SK-N-SH (cell line): ENCODE results near the gene PPP1R2C. TPM values are rescaled to one million over a fixed set of nuclear protein-coding genes. Genes with fewer than 3 reads are reported as not detected.

ENCODE experiments used
- CTCF ChIA-PET: fragments of 300-600, 350-600 bp; formaldehyde crosslinking; extraction: SDS; loops from one replicate; lab custom pipeline; 2021; lab: Yijun Ruan, JAX
- POLR2A ChIA-PET: fragments of 350-600 bp; sonication (Branson Sonifier 250); formaldehyde crosslinking; extraction: SDS; loops from one replicate; lab custom pipeline; 2020; ENCODE audit warnings: antibody characterized with exemption, inconsistent platforms; lab: Yijun Ruan, JAX
- DNase-seq: peaks from one replicate; pipeline ENCODE4 v3.0.0; 2012
- H2AFZ ChIP-seq: fragments of 200-600 bp; sonication (generic); 2 replicates; pipeline ENCODE4 v1.8.1; 2016; ENCODE audit warnings: antibody characterized with exemption, mild to moderate bottlenecking, low read depth
- H3F3A ChIP-seq: fragments of 200-600 bp; sonication (generic); replicated peaks from 2 replicates; pipeline ENCODE3; 2016; ENCODE audit warnings: antibody characterized with exemption, mild to moderate bottlenecking; ENCODE audit not compliant: insufficient read depth
- H3K27ac ChIP-seq, 2 experiments: fragments of 200-500 bp in 1 of 2; fragments of 200-600 bp in 1 of 2; sonication (Bioruptor generic) in 1 of 2; sonication (generic), shearing (Covaris generic) in 1 of 2; 2 replicates each; pipeline versions ENCODE4 v1.5.1 to v1.6.1; 2014 to 2016; ENCODE audit warnings: low read depth in 2 of 2, inconsistent platforms in 1 of 2, low read length in 1 of 2, mild to moderate bottlenecking in 1 of 2, mixed read lengths in 1 of 2
- H3K27me3 ChIP-seq: fragments of 200-600 bp; sonication (generic), shearing (Covaris generic); 2 replicates; pipeline ENCODE4 v1.6.1; 2016; ENCODE audit warnings: mixed run types; ENCODE audit not compliant: insufficient read depth
- H3K36me3 ChIP-seq, 2 experiments: fragments of 200-500 bp in 1 of 2; fragments of 200-600 bp in 1 of 2; sonication (Bioruptor generic) in 1 of 2; sonication (generic) in 1 of 2; replicated peaks in 1 of 2; 2 replicates each; pipeline versions ENCODE3 to v1.5.1; 2014 to 2016; ENCODE audit warnings: low read length in 1 of 2, mild to moderate bottlenecking in 1 of 2; ENCODE audit not compliant: insufficient read depth in 2 of 2, control insufficient read depth in 1 of 2
- H3K4me1 ChIP-seq, 2 experiments: fragments of 200-500 bp in 1 of 2; fragments of 200-600 bp in 1 of 2; sonication (Bioruptor generic) in 1 of 2; sonication (generic), shearing (Covaris generic) in 1 of 2; 2 replicates each; pipeline versions ENCODE4 v1.5.1 to v1.6.1; 2014 to 2016; ENCODE audit warnings: low read depth in 1 of 2, low read length in 1 of 2, mixed run types in 1 of 2; ENCODE audit not compliant: insufficient read depth in 2 of 2, control insufficient read depth in 1 of 2
- H3K4me2 ChIP-seq: fragments of 200-600 bp; sonication (generic), shearing (Covaris generic); 2 replicates; pipeline ENCODE4 v1.6.1; 2017; ENCODE audit warnings: mixed run types
- H3K4me3 ChIP-seq, 2 experiments: fragments of 200-500 bp in 1 of 2; fragments of 200-600 bp in 1 of 2; sonication (Bioruptor generic) in 1 of 2; sonication (generic), shearing (Covaris generic) in 1 of 2; 2 replicates each; pipeline versions ENCODE4 v1.5.1 to v1.8.1; 2014 to 2016; ENCODE audit warnings: low read depth in 2 of 2, inconsistent platforms in 1 of 2, low read length in 1 of 2, mild to moderate bottlenecking in 1 of 2, mixed read lengths in 1 of 2, moderate library complexity in 1 of 2
- H3K79me2 ChIP-seq: fragments of 200-600 bp; sonication (generic); 2 replicates; pipeline ENCODE4 v1.8.1; 2017; ENCODE audit warnings: mild to moderate bottlenecking; ENCODE audit not compliant: insufficient read depth
- H3K9ac ChIP-seq: fragments of 200-600 bp; sonication (generic); 2 replicates; pipeline ENCODE4 v1.6.1; 2017; ENCODE audit warnings: mixed run types
- H3K9me2 ChIP-seq: fragments of 200-600 bp; sonication (generic); 2 replicates; pipeline ENCODE4 v1.6.1; 2017; ENCODE audit warnings: mixed run types
- H3K9me3 ChIP-seq: fragments of 200-600 bp; sonication (generic); 2 replicates; pipeline ENCODE4 v1.6.1; 2017; ENCODE audit warnings: mixed run types, mild to moderate bottlenecking, moderate library complexity
- H4K20me1 ChIP-seq: fragments of 200-600 bp; sonication (generic); 2 replicates; pipeline ENCODE4 v1.6.1; 2017; ENCODE audit warnings: mild to moderate bottlenecking, mixed run types; ENCODE audit not compliant: insufficient read depth
- CHD2 ChIP-seq: fragments of 150-350 bp; IDR thresholded peaks from 2 replicates; pipeline ENCODE4 v1.6.1; 2018; ENCODE audit warnings: low read length; ENCODE audit not compliant: partially characterized antibody
- ELF1 ChIP-seq: IDR thresholded peaks from 2 replicates; pipeline ENCODE4 v1.4.0; 2012
- FOSL2 ChIP-seq: IDR thresholded peaks from 2 replicates; pipeline ENCODE4 v1.4.0; 2012; ENCODE audit warnings: low read depth, mild to moderate bottlenecking, moderate library complexity, borderline replicate concordance
- FOXJ3 ChIP-seq: sonication (generic); formaldehyde crosslinking; IDR thresholded peaks from 2 replicates; pipeline ENCODE4 v1.5.1; 2020; ENCODE audit warnings: mild to moderate bottlenecking, missing genetic modification reagents
- GABPA ChIP-seq: IDR thresholded peaks from 2 replicates; pipeline ENCODE4 v1.4.0; 2012; ENCODE audit warnings: low read depth, mild to moderate bottlenecking
- GATA2 ChIP-seq: sonication (generic); formaldehyde crosslinking; IDR thresholded peaks from 2 replicates; pipeline ENCODE4 v1.5.0; 2020; ENCODE audit warnings: mild to moderate bottlenecking, missing genetic modification reagents
- JUND ChIP-seq: IDR thresholded peaks from 2 replicates; pipeline ENCODE4 v1.4.0; 2012
- NRF1 ChIP-seq: IDR thresholded peaks from 2 replicates; pipeline ENCODE4 v1.6.1; 2012; ENCODE audit warnings: low read depth, mild to moderate bottlenecking, low read length
- RAD21 ChIP-seq: IDR thresholded peaks from 2 replicates; pipeline ENCODE4 v1.6.1; 2012; ENCODE audit warnings: mild to moderate bottlenecking, low read length
- RCOR1 ChIP-seq: fragments of 150-350 bp; IDR thresholded peaks from 2 replicates; pipeline ENCODE4 v1.6.1; 2017; ENCODE audit warnings: antibody characterized with exemption, low read length
- RXRA ChIP-seq: IDR thresholded peaks from 2 replicates; pipeline ENCODE4 v1.4.0; 2012; ENCODE audit warnings: low read depth, mild to moderate bottlenecking, borderline replicate concordance
- SMC3 ChIP-seq: IDR thresholded peaks from 2 replicates; pipeline ENCODE4 v1.6.1; 2012; ENCODE audit warnings: low read depth, low read length, improper control_type of control experiment
- TAF1 ChIP-seq: IDR thresholded peaks from 2 replicates; pipeline ENCODE4 v1.6.1; 2012; ENCODE audit warnings: low read depth, mild to moderate bottlenecking, low read length, moderate library complexity, borderline replicate concordance
- TCF12 ChIP-seq: IDR thresholded peaks from 2 replicates; pipeline ENCODE4 v1.4.0; 2012
- TEAD4 ChIP-seq: IDR thresholded peaks from 2 replicates; pipeline ENCODE4 v1.4.0; 2012; ENCODE audit warnings: mild to moderate bottlenecking, borderline replicate concordance; ENCODE audit not compliant: insufficient read depth
- YY1 ChIP-seq: IDR thresholded peaks from 2 replicates; pipeline ENCODE4 v1.4.0; 2012; ENCODE audit warnings: low read depth, mild to moderate bottlenecking
- WGBS: methylation state at CpG from one replicate; pipeline ENCODE4 v1.1.6; 2017; ENCODE audit warnings: low lambda C conversion rate; 5-methylcytosine and 5-hydroxymethylcytosine counted together
- polyA plus RNA-seq, 3 experiments: library from polyadenylated mRNA; depleted of rRNA; stranded (reverse); fragments of >200 nt; gene quantifications; 2 replicates each; pipeline ENCODE4 v1.2.3, GENCODE V29; 2012
- TF ChIP-seq, protein P1 (sequence below): IDR thresholded peaks from 2 replicates; pipeline ENCODE4 v1.4.0; 2012; ENCODE audit warnings: low read depth, borderline replicate concordance
- TF ChIP-seq, protein P2 (sequence below): fragments of 150-350 bp; IDR thresholded peaks from 2 replicates; pipeline ENCODE4 v1.6.1; 2016; ENCODE audit warnings: mild to moderate bottlenecking, low read depth, low read length
- TF ChIP-seq, protein P3 (sequence below): fragments of 200-600 bp; sonication (generic); IDR thresholded peaks from 2 replicates; pipeline ENCODE4 v1.6.1; 2017; ENCODE audit warnings: antibody characterized with exemption, mild to moderate bottlenecking, moderate library complexity
- TF ChIP-seq, protein P4 (sequence below): fragments of 150-350 bp; IDR thresholded peaks from 2 replicates; pipeline ENCODE4 v1.6.1; 2017; ENCODE audit warnings: antibody characterized with exemption, low read length, low read depth, borderline replicate concordance
- TF ChIP-seq, protein P5 (sequence below): IDR thresholded peaks from 2 replicates; pipeline ENCODE4; 2012

The PPP1R2C gene
- polyA plus RNA-seq, 1 of the 3 experiments (the other 2 are of a cell fraction), result not detected

DNA sequence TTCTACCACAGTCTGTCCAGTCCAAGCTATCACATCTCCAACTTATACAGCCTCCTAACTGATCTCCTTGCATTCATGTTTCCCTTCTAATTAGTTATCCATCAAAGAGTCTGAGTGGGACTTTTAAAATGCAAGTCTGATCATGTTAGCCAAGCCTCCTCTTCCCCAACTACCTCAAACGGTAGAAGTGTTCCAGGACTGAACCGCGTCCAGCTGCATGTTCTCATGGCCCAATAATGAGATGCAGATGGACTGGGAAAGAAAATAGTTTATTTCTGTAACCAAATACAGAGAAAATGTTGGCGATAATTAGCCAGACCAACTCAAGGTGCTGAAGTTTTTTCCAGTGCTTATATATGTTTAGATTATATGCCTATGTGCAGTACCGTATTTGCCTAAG is 46.6 kb upstream of the PPP1R2C start:
- Histone ChIP-seq H3K9me3 (no peaks in the 10 kb centered on the region), H3K9me2 (no peaks in the 10 kb centered on the region), H3K4me1 (no peaks in the 10 kb centered on the region), H3K4me2 (no peak overlapping the region), H3K9ac (no peak overlapping the region), H2AFZ (no peak overlapping the region), H3K27ac (no peak overlapping the region), H3K4me3 (no peak overlapping the region), H3K27me3 (no peaks in the 10 kb centered on the region), H3K36me3 (no peaks in the 10 kb centered on the region), H3F3A (no peaks in the 10 kb centered on the region), H4K20me1 (no peaks in the 10 kb centered on the region), H3K79me2 (no peaks in the 10 kb centered on the region)
- ChIA-PET CTCF (no interaction called here), POLR2A (no interaction called here)
- no peak for TF ChIP-seq YY1
- TF ChIP-seq, protein P1, sequence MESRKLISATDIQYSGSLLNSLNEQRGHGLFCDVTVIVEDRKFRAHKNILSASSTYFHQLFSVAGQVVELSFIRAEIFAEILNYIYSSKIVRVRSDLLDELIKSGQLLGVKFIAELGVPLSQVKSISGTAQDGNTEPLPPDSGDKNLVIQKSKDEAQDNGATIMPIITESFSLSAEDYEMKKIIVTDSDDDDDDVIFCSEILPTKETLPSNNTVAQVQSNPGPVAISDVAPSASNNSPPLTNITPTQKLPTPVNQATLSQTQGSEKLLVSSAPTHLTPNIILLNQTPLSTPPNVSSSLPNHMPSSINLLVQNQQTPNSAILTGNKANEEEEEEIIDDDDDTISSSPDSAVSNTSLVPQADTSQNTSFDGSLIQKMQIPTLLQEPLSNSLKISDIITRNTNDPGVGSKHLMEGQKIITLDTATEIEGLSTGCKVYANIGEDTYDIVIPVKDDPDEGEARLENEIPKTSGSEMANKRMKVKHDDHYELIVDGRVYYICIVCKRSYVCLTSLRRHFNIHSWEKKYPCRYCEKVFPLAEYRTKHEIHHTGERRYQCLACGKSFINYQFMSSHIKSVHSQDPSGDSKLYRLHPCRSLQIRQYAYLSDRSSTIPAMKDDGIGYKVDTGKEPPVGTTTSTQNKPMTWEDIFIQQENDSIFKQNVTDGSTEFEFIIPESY, result no peak
- WGBS, result 8% methylated on average over 5 of the region's 5 CpGs
- no peak for DNase-seq

DNA sequence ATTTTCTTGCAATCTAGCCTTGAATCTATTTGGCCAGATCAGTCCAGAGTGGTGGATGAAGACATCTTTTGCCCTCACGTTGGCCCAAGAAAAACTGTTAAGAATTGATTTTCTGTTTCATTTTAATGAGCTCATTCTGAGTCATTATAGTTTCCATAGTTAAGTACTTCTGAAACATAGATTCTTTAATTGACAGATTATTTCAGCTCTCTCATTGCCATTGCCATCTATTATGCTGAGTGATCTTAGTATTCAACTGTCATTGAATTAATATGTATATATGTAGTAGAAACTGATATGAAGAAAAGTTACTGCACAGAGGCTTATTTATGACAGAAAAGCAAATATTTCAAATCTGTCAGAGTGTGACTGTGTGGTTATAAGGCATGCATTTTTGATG is 45.5 kb upstream of the PPP1R2C start:
- H3K9me2 ChIP-seq, result no peaks in the 10 kb centered on the region
- no peaks in the 10 kb centered on the region for H3K27me3 ChIP-seq
- TF ChIP-seq, protein P2, sequence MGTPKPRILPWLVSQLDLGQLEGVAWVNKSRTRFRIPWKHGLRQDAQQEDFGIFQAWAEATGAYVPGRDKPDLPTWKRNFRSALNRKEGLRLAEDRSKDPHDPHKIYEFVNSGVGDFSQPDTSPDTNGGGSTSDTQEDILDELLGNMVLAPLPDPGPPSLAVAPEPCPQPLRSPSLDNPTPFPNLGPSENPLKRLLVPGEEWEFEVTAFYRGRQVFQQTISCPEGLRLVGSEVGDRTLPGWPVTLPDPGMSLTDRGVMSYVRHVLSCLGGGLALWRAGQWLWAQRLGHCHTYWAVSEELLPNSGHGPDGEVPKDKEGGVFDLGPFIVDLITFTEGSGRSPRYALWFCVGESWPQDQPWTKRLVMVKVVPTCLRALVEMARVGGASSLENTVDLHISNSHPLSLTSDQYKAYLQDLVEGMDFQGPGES, result no peak
- TF ChIP-seq SMC3, result no peak
- TF ChIP-seq, protein P3, sequence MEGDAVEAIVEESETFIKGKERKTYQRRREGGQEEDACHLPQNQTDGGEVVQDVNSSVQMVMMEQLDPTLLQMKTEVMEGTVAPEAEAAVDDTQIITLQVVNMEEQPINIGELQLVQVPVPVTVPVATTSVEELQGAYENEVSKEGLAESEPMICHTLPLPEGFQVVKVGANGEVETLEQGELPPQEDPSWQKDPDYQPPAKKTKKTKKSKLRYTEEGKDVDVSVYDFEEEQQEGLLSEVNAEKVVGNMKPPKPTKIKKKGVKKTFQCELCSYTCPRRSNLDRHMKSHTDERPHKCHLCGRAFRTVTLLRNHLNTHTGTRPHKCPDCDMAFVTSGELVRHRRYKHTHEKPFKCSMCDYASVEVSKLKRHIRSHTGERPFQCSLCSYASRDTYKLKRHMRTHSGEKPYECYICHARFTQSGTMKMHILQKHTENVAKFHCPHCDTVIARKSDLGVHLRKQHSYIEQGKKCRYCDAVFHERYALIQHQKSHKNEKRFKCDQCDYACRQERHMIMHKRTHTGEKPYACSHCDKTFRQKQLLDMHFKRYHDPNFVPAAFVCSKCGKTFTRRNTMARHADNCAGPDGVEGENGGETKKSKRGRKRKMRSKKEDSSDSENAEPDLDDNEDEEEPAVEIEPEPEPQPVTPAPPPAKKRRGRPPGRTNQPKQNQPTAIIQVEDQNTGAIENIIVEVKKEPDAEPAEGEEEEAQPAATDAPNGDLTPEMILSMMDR, result no peak
- no peak for TF ChIP-seq RCOR1
- TF ChIP-seq GATA2 (CRISPR knock-in tag), result no peak
- no peak for TF ChIP-seq RAD21
- no peak for TF ChIP-seq JUND
- TF ChIP-seq ELF1, result no peak
- no peak for TF ChIP-seq TEAD4
- no peak for TF ChIP-seq GABPA
- no peak for TF ChIP-seq FOXJ3 (CRISPR knock-in tag)
- TF ChIP-seq, protein P4, sequence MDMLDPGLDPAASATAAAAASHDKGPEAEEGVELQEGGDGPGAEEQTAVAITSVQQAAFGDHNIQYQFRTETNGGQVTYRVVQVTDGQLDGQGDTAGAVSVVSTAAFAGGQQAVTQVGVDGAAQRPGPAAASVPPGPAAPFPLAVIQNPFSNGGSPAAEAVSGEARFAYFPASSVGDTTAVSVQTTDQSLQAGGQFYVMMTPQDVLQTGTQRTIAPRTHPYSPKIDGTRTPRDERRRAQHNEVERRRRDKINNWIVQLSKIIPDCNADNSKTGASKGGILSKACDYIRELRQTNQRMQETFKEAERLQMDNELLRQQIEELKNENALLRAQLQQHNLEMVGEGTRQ, result no peak
- TF ChIP-seq NRF1, result no peak
- TF ChIP-seq, protein P1, result no peak
- no peak for TF ChIP-seq TAF1
- no peak for TF ChIP-seq TCF12
- TF ChIP-seq, protein P5, sequence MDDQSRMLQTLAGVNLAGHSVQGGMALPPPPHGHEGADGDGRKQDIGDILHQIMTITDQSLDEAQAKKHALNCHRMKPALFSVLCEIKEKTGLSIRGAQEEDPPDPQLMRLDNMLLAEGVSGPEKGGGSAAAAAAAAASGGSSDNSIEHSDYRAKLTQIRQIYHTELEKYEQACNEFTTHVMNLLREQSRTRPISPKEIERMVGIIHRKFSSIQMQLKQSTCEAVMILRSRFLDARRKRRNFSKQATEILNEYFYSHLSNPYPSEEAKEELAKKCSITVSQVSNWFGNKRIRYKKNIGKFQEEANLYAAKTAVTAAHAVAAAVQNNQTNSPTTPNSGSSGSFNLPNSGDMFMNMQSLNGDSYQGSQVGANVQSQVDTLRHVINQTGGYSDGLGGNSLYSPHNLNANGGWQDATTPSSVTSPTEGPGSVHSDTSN, result no peak
- no peak for TF ChIP-seq FOSL2
- TF ChIP-seq CHD2, result no peak
- TF ChIP-seq RXRA, result no peak
- ChIA-PET CTCF (no interaction called here), POLR2A (no interaction called here)
- no peak overlapping the region for H3K9ac ChIP-seq
- no peaks in the 10 kb centered on the region for H3F3A ChIP-seq
- H4K20me1 ChIP-seq, result no peaks in the 10 kb centered on the region
- 0% methylated on average over 1 of the region's 1 CpG for WGBS
- no peak overlapping the region for H3K4me2 ChIP-seq
- H3K36me3 ChIP-seq, result no peaks in the 10 kb centered on the region
- H3K4me3 ChIP-seq, result no peak overlapping the region
- DNase-seq, result no peak
- no peak overlapping the region for H2AFZ ChIP-seq
- H3K79me2 ChIP-seq, result no peaks in the 10 kb centered on the region
- no peaks in the 10 kb centered on the region for H3K4me1 ChIP-seq
- no peak overlapping the region for H3K27ac ChIP-seq
- no peaks in the 10 kb centered on the region for H3K9me3 ChIP-seq
